ENCODE data around the gene SND1.
"Not testable (repeated sequence)": the region's sequence is repeated elsewhere in the genome, so short reads cannot be mapped to it uniquely, and the experiment has no call there.

SND1 gene

DNA sequence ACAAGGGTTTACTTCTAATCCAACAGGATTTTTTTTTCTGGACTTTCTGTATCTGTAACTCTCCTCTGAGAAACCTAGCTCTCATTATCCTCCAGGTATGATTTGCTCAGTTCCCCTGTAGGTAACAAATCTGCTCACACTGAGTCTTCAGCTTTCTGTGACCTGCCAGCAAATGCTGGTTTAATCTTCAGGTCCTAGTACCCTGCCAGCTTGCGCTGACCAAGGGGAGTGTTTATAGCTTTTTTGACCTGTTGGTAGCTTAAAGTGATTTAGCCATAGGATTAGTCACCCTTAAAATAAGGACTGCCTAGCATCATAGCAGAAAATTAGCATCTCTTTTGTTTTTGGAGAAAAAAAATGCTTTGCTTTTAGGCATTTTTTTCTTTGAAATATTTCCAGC, 22.4 kb downstream of the SND1 start:
- in situ Hi-C loops (cut with HindIII; ENCODE audit: low pct_ligation_motif_present, low sequenced_read_pairs), result no loop called here
- no peak for DNase-seq
- no peaks in the 10 kb centered on the region for H3K27me3 ChIP-seq (replicated peaks)
- no peak overlapping the region for H3K4me3 ChIP-seq (ENCODE audit: low read depth, low read length)
- H3K27ac ChIP-seq, result no peak overlapping the region
- H3K36me3 ChIP-seq (replicated peaks), result peaks cover 3% of the 10 kb centered on the region
- TF ChIP-seq, protein P1, sequence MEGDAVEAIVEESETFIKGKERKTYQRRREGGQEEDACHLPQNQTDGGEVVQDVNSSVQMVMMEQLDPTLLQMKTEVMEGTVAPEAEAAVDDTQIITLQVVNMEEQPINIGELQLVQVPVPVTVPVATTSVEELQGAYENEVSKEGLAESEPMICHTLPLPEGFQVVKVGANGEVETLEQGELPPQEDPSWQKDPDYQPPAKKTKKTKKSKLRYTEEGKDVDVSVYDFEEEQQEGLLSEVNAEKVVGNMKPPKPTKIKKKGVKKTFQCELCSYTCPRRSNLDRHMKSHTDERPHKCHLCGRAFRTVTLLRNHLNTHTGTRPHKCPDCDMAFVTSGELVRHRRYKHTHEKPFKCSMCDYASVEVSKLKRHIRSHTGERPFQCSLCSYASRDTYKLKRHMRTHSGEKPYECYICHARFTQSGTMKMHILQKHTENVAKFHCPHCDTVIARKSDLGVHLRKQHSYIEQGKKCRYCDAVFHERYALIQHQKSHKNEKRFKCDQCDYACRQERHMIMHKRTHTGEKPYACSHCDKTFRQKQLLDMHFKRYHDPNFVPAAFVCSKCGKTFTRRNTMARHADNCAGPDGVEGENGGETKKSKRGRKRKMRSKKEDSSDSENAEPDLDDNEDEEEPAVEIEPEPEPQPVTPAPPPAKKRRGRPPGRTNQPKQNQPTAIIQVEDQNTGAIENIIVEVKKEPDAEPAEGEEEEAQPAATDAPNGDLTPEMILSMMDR (IDR thresholded peaks at IDR 0.05; ENCODE audit: low read depth, low read length, missing control alignments), result no peak

DNA sequence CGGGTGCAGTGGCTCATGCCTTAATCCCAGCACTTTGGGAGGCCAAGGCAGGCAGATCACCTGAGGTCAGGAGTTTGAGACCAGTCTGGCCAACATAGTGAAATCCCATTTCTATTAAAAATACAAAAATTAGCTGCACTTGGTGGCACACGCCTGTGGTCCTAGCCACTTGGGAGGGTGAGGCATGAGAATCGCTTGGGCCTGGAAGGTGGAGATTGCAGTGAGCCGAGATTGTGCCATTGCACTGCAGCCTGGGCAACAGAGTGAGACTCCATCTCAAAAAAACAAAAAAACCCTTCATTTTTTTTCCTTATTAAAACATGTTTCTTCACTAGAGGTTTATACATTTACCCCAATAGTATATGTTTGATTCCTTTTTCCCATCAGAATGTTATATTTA, 22.9 kb downstream of the SND1 start:
- H3K4me3 ChIP-seq (ENCODE audit: low read depth, low read length); in situ Hi-C loops (cut with HindIII; ENCODE audit: low pct_ligation_motif_present, low sequenced_read_pairs); H3K27ac ChIP-seq; H3K27me3 ChIP-seq (replicated peaks); DNase-seq; H3K36me3 ChIP-seq (replicated peaks): not testable (repeated sequence)

DNA sequence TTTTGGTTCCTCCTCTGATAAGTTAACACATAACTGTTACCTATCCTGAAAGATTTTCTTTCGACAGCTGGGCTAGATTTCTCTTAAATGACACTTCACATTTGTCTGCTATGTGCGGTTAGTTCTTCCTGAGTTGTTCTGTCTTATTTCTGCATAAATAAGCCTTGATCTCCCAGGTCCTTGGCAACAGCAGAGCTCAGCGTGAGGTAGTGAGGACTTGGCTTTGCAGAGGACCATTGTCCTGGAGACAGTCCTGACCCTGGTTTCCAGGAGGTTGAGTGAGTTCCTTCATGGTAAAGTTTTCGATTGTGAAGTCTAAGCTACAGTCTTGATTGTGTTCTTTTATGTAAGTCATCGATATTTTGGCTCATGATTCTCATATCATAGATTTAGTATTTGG, 23.7 kb downstream of the SND1 start:
- no peak overlapping the region for H3K27ac ChIP-seq
- no peak overlapping the region for H3K4me3 ChIP-seq (ENCODE audit: low read depth, low read length)
- TF ChIP-seq, protein P1 (IDR thresholded peaks at IDR 0.05; ENCODE audit: low read depth, low read length, missing control alignments), result no peak
- no peak for DNase-seq
- peaks cover 3% of the 10 kb centered on the region for H3K36me3 ChIP-seq (replicated peaks)
- H3K27me3 ChIP-seq (replicated peaks), result no peaks in the 10 kb centered on the region
- in situ Hi-C loops (cut with HindIII; ENCODE audit: low pct_ligation_motif_present, low sequenced_read_pairs), result no loop called here

DNA sequence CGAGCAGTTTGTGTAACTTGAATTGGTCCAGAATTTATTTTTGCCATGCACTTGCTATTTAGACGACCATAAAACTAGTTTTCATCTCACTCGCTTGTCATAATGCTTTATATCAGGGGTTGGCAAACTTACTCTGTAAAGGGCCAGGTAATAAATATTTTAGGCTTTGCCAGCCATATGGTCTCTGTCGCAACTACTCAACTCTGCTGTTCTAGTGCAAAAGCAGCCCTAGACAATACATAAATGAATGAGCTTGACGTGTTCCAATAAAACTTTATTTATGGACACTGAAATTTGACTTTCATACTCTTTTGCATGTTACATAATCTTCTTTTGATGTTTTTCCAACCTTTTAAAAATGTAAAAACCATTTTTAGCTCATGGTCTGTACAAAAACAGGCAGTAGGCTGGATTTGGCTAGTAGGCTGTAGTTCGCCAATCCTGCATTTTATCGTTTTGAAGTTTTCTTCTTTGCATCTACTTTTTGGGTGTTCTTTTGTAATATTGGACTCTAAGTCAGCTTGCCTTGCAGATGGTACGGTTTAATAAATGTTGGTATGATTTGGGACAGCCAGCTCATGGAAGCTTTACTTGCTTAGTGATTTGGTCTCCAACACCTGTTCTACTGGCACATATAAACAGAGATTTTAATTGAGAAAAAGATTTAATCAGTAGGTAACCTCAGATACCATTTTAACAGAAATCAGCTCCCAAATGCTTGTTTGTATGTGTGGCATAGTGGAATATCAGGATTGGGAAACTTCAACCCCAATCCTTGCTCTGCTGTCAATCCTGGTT, 25.6 kb downstream of the SND1 start:
- Histone ChIP-seq H3K27ac (no peak overlapping the region), H3K27me3 (replicated peaks) (no peaks in the 10 kb centered on the region), H3K4me3 (ENCODE audit: low read depth, low read length) (no peak overlapping the region), H3K36me3 (replicated peaks) (peaks cover 3% of the 10 kb centered on the region)
- TF ChIP-seq, protein P1 (IDR thresholded peaks at IDR 0.05; ENCODE audit: low read depth, low read length, missing control alignments), result no peak
- in situ Hi-C loops (cut with HindIII; ENCODE audit: low pct_ligation_motif_present, low sequenced_read_pairs), result no loop called here
- DNase-seq, result no peak

DNA sequence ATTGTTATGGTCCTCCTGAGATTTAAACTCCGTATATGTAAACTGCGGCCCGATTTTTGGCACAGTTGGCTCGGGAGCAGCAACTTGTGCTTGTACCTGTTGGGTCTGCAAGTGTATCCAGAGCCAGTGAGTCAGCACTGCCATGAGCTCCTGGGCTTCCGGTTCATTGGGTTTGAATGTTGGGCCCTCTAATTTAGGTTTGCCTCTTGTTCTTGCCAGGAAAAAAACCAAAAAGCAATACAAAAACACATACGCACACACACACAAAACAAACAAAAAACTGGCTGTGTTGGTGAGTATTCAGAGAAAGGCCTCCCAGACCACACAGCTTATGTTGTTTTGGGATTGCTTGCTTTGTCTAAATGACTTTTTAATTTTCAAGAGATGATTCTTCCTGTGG, 26.3 kb downstream of the SND1 start:
- Histone ChIP-seq H3K36me3 (replicated peaks) (peaks cover 3% of the 10 kb centered on the region), H3K4me3 (ENCODE audit: low read depth, low read length) (no peak overlapping the region), H3K27me3 (replicated peaks) (no peaks in the 10 kb centered on the region), H3K27ac (no peak overlapping the region)
- TF ChIP-seq, protein P1 (IDR thresholded peaks at IDR 0.05; ENCODE audit: low read depth, low read length, missing control alignments), result no peak
- DNase-seq, result no peak
- in situ Hi-C loops (cut with HindIII; ENCODE audit: low pct_ligation_motif_present, low sequenced_read_pairs), result no loop called here

DNA sequence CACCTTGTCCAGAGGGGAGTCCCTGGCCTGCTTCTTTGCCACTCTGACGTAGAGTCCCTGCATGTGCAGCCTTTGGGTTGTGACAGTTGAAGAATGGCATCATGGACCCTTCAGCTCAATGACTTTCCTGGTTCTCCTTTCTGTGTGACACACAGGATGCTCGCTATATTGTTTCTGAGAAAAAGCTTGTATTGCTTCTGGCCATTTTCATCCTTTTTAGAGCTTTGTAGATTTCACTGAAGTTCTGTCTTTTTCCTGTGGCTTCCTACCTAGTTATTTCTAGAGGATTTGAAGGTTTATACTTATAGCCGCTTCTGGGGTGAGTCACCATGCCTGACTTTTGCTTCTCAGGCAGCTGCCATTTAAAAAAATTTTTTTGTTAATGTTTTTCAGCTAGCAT, 27.0 kb downstream of the SND1 start:
- H3K27ac ChIP-seq, result no peak overlapping the region
- H3K4me3 ChIP-seq (ENCODE audit: low read depth, low read length), result no peak overlapping the region
- peak; percentile 33 for DNase-seq
- in situ Hi-C loops (cut with HindIII; ENCODE audit: low pct_ligation_motif_present, low sequenced_read_pairs), result no loop called here
- TF ChIP-seq, protein P1 (IDR thresholded peaks at IDR 0.05; ENCODE audit: low read depth, low read length, missing control alignments), result no peak
- H3K27me3 ChIP-seq (replicated peaks), result no peaks in the 10 kb centered on the region
- peaks cover 3% of the 10 kb centered on the region for H3K36me3 ChIP-seq (replicated peaks)
